Astrocyte (in vitro differentiated cells and primary cell): ENCODE measurements around the gene WNT11. TPM values are rescaled to one million over a fixed set of nuclear protein-coding genes. Genes with fewer than 3 reads are reported as not detected.

Source experiments
- DNase-seq: peaks from one replicate; pipeline ENCODE4 v3.0.0-alpha.2; 2010; ENCODE audit warnings: low read depth
- FAIRE-seq: peaks from 2 replicates; lab custom pipeline; 2011; peaks lifted over from hg19 to GRCh38; lab: Jason Lieb, UNC
- H2AFZ ChIP-seq: 2 replicates; pipeline ENCODE4 v1.6.0; 2012; ENCODE audit warnings: low read depth, low read length, inconsistent platforms
- H3K27ac ChIP-seq: 2 replicates; pipeline ENCODE4 v1.5.1; 2011; ENCODE audit warnings: low read depth, low read length, inconsistent platforms
- H3K27me3 ChIP-seq: 2 replicates; pipeline ENCODE4 v1.6.0; 2011; ENCODE audit warnings: low read length, inconsistent platforms; ENCODE audit not compliant: insufficient read depth
- H3K36me3 ChIP-seq: 2 replicates; pipeline ENCODE4 v1.5.1; 2011; ENCODE audit warnings: low read length, inconsistent platforms; ENCODE audit not compliant: insufficient read depth
- H3K4me1 ChIP-seq: 2 replicates; pipeline ENCODE4 v1.5.1; 2011; ENCODE audit warnings: low read length, inconsistent platforms; ENCODE audit not compliant: insufficient read depth
- H3K4me2 ChIP-seq: 2 replicates; pipeline ENCODE4 v1.6.0; 2012; ENCODE audit warnings: low read length, inconsistent platforms
- H3K4me3 ChIP-seq: 2 replicates; pipeline ENCODE4 v1.5.1; 2011; ENCODE audit warnings: low read depth, mild to moderate bottlenecking, low read length, inconsistent platforms; ENCODE audit not compliant: insufficient read depth
- H3K79me2 ChIP-seq: 2 replicates; pipeline ENCODE4 v1.6.0; 2012; ENCODE audit warnings: mild to moderate bottlenecking, low read length, inconsistent platforms; ENCODE audit not compliant: insufficient read depth
- H3K9ac ChIP-seq: 2 replicates; pipeline ENCODE4 v1.6.0; 2012; ENCODE audit warnings: mild to moderate bottlenecking, low read length, inconsistent platforms
- H3K9me3 ChIP-seq: 2 replicates; pipeline ENCODE4 v1.5.1; 2012; ENCODE audit warnings: low read depth, mild to moderate bottlenecking, low read length, inconsistent platforms; ENCODE audit not compliant: insufficient read depth
- H4K20me1 ChIP-seq: 2 replicates; pipeline ENCODE4 v1.6.0; 2012; ENCODE audit warnings: low read length, inconsistent platforms; ENCODE audit not compliant: insufficient read depth
- H3K27ac Mint-ChIP-seq: one replicate; pipeline ENCODE4 v1.8.0; 2021; ENCODE audit warnings: mild to moderate bottlenecking, mixed read lengths; ENCODE audit not compliant: unreplicated experiment
- H3K27me3 Mint-ChIP-seq: one replicate; pipeline ENCODE4 v1.8.0; 2021; ENCODE audit warnings: low read depth, mixed read lengths; ENCODE audit not compliant: unreplicated experiment
- H3K36me3 Mint-ChIP-seq: one replicate; pipeline ENCODE4 v1.8.0; 2021; ENCODE audit warnings: low read depth, mixed read lengths; ENCODE audit not compliant: unreplicated experiment
- H3K4me1 Mint-ChIP-seq: one replicate; pipeline ENCODE4 v1.8.0; 2021; ENCODE audit warnings: low read depth, mixed read lengths; ENCODE audit not compliant: unreplicated experiment
- H3K4me3 Mint-ChIP-seq: one replicate; pipeline ENCODE4 v1.8.0; 2021; ENCODE audit warnings: mild to moderate bottlenecking, moderate library complexity, mixed read lengths; ENCODE audit not compliant: unreplicated experiment
- H3K9me3 Mint-ChIP-seq: one replicate; pipeline ENCODE4 v1.8.0; 2021; ENCODE audit warnings: mild to moderate bottlenecking, mixed read lengths; ENCODE audit not compliant: unreplicated experiment
- CTCF ChIP-seq: IDR thresholded peaks from 2 replicates; pipeline ENCODE4 v1.5.1; 2011; ENCODE audit warnings: low read depth, mild to moderate bottlenecking, inconsistent platforms, low read length, moderate library complexity; ENCODE audit not compliant: insufficient read depth
- EZH2 ChIP-seq: IDR thresholded peaks from 2 replicates; pipeline ENCODE4 v1.6.1; 2012; ENCODE audit warnings: mild to moderate bottlenecking, low read length, inconsistent platforms; ENCODE audit not compliant: insufficient read depth
- total RNA-seq: library from RNA; stranded (reverse); gene quantifications from 2 replicates; pipeline ENCODE4 v1.2.1, GENCODE V29; 2021

WNT11 gene
- total RNA-seq, 1 donor from 2014 or later, result 1.3 TPM

- TF ChIP-seq EZH2 (no peak), CTCF (no peak)
- Histone ChIP-seq H3K36me3 (no peaks in the 10 kb centered on the region), H3K4me2 (no peak overlapping the region), H3K4me3 (no peak overlapping the region), H3K9ac (no peak overlapping the region), H2AFZ (no peak overlapping the region), H3K27me3 (peaks cover 23% of the 10 kb centered on the region), H4K20me1 (no peaks in the 10 kb centered on the region), H3K4me1 (no peaks in the 10 kb centered on the region), H3K27ac (no peak overlapping the region), H3K9me3 (no peaks in the 10 kb centered on the region), H3K79me2 (no peaks in the 10 kb centered on the region)
- FAIRE-seq, result no peak
- Mint-ChIP-seq H3K27me3 (peaks cover 64% of the 10 kb centered on the region), H3K4me1 (no peaks in the 10 kb centered on the region), H3K9me3 (no peaks in the 10 kb centered on the region), H3K27ac (no peak overlapping the region), H3K4me3 (no peak overlapping the region), H3K36me3 (no peaks in the 10 kb centered on the region)
- no peak for DNase-seq
These were observed 35.9 kb upstream of the WNT11 start for GRCh38 chr11:76242004-76242779.

GRCh38 chr11:76241243-76242000 is 35.1 kb upstream of the WNT11 start:
- H3K4me3 Mint-ChIP-seq, result no peak overlapping the region
- Histone ChIP-seq H3K27me3 (peaks cover 23% of the 10 kb centered on the region), H2AFZ (no peak overlapping the region), H3K36me3 (no peaks in the 10 kb centered on the region), H3K9me3 (no peaks in the 10 kb centered on the region), H3K79me2 (no peaks in the 10 kb centered on the region), H4K20me1 (no peaks in the 10 kb centered on the region), H3K4me2 (no peak overlapping the region), H3K4me1 (no peaks in the 10 kb centered on the region), H3K9ac (no peak overlapping the region), H3K27ac (no peak overlapping the region), H3K4me3 (no peak overlapping the region)
- TF ChIP-seq CTCF, result no peak
- TF ChIP-seq EZH2, result no peak
- H3K4me1 Mint-ChIP-seq, result no peaks in the 10 kb centered on the region
- H3K36me3 Mint-ChIP-seq, result no peaks in the 10 kb centered on the region
- H3K27me3 Mint-ChIP-seq, result peaks cover 57% of the 10 kb centered on the region
- H3K9me3 Mint-ChIP-seq, result no peaks in the 10 kb centered on the region
- DNase-seq (no peak), FAIRE-seq (no peak)
- no peak overlapping the region for H3K27ac Mint-ChIP-seq
